Right lobe of liver (tissue), 6 donors: ENCODE data around the gene ZNF599. TPM values are rescaled to one million over a fixed set of nuclear protein-coding genes. Genes with fewer than 3 reads are reported as not detected.

Experiments used
- ATAC-seq, 4 donors: fragments of 200-7000 bp; cut with Tn5 transposase; one replicate each; pipeline ENCODE4 v1.9.1; 2020; ENCODE audit warnings: mild to moderate bottlenecking in 4 of 4, moderate library complexity in 4 of 4
- DNase-seq, 3 donors: peaks; one replicate each; pipeline ENCODE4 v3.0.0-alpha.2; 2020
- H3K27ac ChIP-seq, 3 donors: fragments of 200-600 bp; one replicate each; pipeline ENCODE4 v1.8.0; 2022
- H3K27me3 ChIP-seq, 2 donors: fragments of 200-600 bp; one replicate each; pipeline ENCODE4 v1.8.0; 2022
- H3K36me3 ChIP-seq, 4 donors: fragments of 200-600 bp; sonication (generic) in 1 of 4; one replicate each; pipeline versions ENCODE4 v1.5.1 to v1.8.0; 2017 to 2022; ENCODE audit warnings: control low read depth in 1 of 4
- H3K4me1 ChIP-seq, 4 donors: fragments of 200-600 bp; sonication (generic) in 1 of 4; one replicate each; pipeline versions ENCODE4 v1.5.1 to v1.8.0; 2017 to 2022; ENCODE audit warnings: control low read depth in 1 of 4
- H3K4me3 ChIP-seq, 3 donors: fragments of 200-600 bp; one replicate each; pipeline ENCODE4 v1.8.0; 2022
- H3K9me3 ChIP-seq, 4 donors: fragments of 200-600 bp; sonication (generic) in 1 of 4; one replicate each; pipeline versions ENCODE4 v1.5.1 to v1.8.0; 2017 to 2022; ENCODE audit warnings: control low read depth in 1 of 4
- CTCF ChIP-seq, 4 donors: fragments of 200-600 bp in 3 of 4; fragments of 450-650 bp in 1 of 4; IDR thresholded peaks; one replicate each; pipeline versions ENCODE4 v1.5.1 to v1.8.0; 2016 to 2022; ENCODE audit warnings: antibody characterized with exemption in 4 of 4, mild to moderate bottlenecking in 2 of 4
- POLR2A ChIP-seq: fragments of 450-650 bp; IDR thresholded peaks from one replicate; pipeline ENCODE4 v1.6.1; 2017; ENCODE audit warnings: antibody characterized with exemption, mild to moderate bottlenecking
- WGBS: methylation state at CpG from one replicate; pipeline ENCODE4 v1.1.6; 2018; ENCODE audit warnings: low coverage, low lambda C conversion rate; ENCODE audit not compliant: insufficient coverage; ENCODE audit errors: missing lambda C conversion rate; 5-methylcytosine and 5-hydroxymethylcytosine counted together
- intact Hi-C, 2 donors: fragments of 100-400 bp; cut with DNase I; formaldehyde crosslinking; loops; one replicate each; pipeline versions ENCODE4 v1.11.2 to v1.14.1; 2022
- total RNA-seq, 6 experiments: library from RNA; depleted of rRNA in 2 of 6; stranded (reverse); fragments of >200 nt in 2 of 6; fragmentation: NEBNext Ultra II Directional in 3 of 6; extraction: Animal tissue kit (Norgen Biotek cat#: 25700) in 3 of 6; gene quantifications; one replicate each; pipeline versions ENCODE4 v1.1.0 to v1.2.4, GENCODE V29; 2016 to 2023
- donor health status: DM: no; HTN: yes; CAD: no.
- donor health status: DM: no; HTN: no; CAD: no.
- donor health status: DM: no; HTN: no; CAD: no.
- donor health status: DM: no; HTN: yes; CAD: no.
- donor health status: DM: no; HTN: yes; CAD: no.

ZNF599 gene
- total RNA-seq, 6 experiments from 2014 or later: 1.5 to 4.6 (median 2.3) TPM

- WGBS: 92% methylated on average over 2 of the region's 11 CpGs
- H3K9me3 ChIP-seq: no peaks in the 10 kb centered on the region
- no peaks in the 10 kb centered on the region for H3K27me3 ChIP-seq
- no peaks in the 10 kb centered on the region for H3K36me3 ChIP-seq
- no peak for TF ChIP-seq CTCF (IDR thresholded peaks at IDR 0.05)
- no peak for TF ChIP-seq POLR2A
- intact Hi-C loops: no loop called here
- H3K27ac ChIP-seq: no peak overlapping the region
- H3K4me1 ChIP-seq: peaks cover 0 to 14% (median 0%) of the 10 kb centered on the region in 4 donors
- no peak for ATAC-seq
- no peak for DNase-seq
- H3K4me3 ChIP-seq: no peak overlapping the region
These were observed 41.8 kb downstream of the ZNF599 start for GRCh38 chr19:34731019-34731829.

GRCh38 chr19:34725400-34725799, 47.6 kb downstream of the ZNF599 start:
- no peaks in the 10 kb centered on the region for H3K27me3 ChIP-seq
- intact Hi-C loops: no loop called here
- DNase-seq (no peak), ATAC-seq (no peak)
- H3K9me3 ChIP-seq: no peaks in the 10 kb centered on the region
- no peaks in the 10 kb centered on the region for H3K36me3 ChIP-seq
- no peaks in the 10 kb centered on the region for H3K4me1 ChIP-seq
- 18% methylated on average over 6 of the region's 6 CpGs for WGBS
- H3K27ac ChIP-seq: no peak overlapping the region
- no peak overlapping the region for H3K4me3 ChIP-seq
- TF ChIP-seq CTCF (IDR thresholded peaks at IDR 0.05) (no peak), POLR2A (no peak)

GRCh38 chr19:34722353-34722752, 50.7 kb downstream of the ZNF599 start:
- Histone ChIP-seq H3K27me3 (no peaks in the 10 kb centered on the region), H3K9me3 (no peaks in the 10 kb centered on the region), H3K4me1 (no peaks in the 10 kb centered on the region), H3K4me3 (no peak overlapping the region), H3K27ac (no peak overlapping the region), H3K36me3 (no peaks in the 10 kb centered on the region)
- DNase-seq: no peak
- TF ChIP-seq POLR2A (no peak), CTCF (IDR thresholded peaks at IDR 0.05) (no peak)
- 49% methylated on average over 9 of the region's 11 CpGs for WGBS
- ATAC-seq: no peak
- intact Hi-C loops: no loop called here

- no peaks in the 10 kb centered on the region for H3K4me1 ChIP-seq
- intact Hi-C loops: loop anchor here (10.0 kb wide), 2 partner anchors 81 to 211 kb away; no protein-coding TSS in a partner anchor
- no peak overlapping the region for H3K4me3 ChIP-seq
- ATAC-seq (no peak), DNase-seq (no peak)
- H3K9me3 ChIP-seq: peaks cover 0 to 6% (median 0%) of the 10 kb centered on the region in 4 donors
- TF ChIP-seq POLR2A: no peak
- TF ChIP-seq CTCF (IDR thresholded peaks at IDR 0.05): no peak
- no peaks in the 10 kb centered on the region for H3K36me3 ChIP-seq
- H3K27ac ChIP-seq: no peak overlapping the region
- no peaks in the 10 kb centered on the region for H3K27me3 ChIP-seq
These were observed 57.7 kb downstream of the ZNF599 start for GRCh38 chr19:34715357-34715756.
